DMS79 treated with DMSO at 0.1 percent for 48 hours (cell line): ENCODE data around the gene TSPYL2.
A peak's percentile ranks its signal among the peaks of the same experiment; 100 is the strongest.

Source experiments
- DNase-seq: peaks from one replicate; lab custom pipeline; 2025; lab: John Stamatoyannopoulos, UW

TSPYL2 gene

DNA sequence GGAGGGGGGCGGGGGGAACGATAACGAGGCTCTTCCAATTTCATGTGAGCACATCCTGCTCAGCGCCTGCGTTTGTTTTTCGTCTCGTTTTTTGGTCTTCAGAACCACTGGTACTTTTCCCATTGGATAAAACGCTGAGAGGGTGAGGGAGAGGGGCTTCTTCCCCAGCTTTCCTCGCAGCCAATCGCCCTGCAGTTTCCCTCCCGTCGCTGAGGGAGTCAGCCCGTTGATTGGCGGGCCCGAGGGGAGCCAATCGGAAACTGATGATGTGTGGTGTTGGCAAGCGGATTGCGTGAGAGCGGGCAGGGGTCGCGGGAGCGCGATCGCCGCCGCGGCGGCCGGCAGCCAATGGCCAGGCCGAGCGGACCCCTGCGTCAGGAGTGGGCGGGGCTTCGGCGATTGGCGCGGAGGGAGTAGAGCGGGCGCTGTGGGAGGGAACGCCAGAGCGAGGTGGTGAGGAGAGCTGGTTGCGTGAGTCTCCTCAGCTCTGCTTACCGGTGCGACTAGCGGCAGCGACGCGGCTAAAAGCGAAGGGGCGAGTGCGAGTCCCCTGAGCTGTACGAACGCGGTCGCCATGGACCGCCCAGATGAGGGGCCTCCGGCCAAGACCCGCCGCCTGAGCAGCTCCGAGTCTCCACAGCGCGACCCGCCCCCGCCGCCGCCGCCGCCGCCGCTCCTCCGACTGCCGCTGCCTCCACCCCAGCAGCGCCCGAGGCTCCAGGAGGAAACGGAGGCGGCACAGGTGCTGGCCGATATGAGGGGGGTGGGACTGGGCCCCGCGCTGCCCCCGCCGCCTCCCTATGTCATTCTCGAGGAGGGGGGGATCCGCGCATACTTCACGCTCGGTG lies at the start of gene TSPYL2:
TSPYL2 (plus strand) TSS at position 443 of the 848 bp plus-strand sequence; CDS start at position 575, 132 bp downstream.
- DNase-seq, result peak; percentile 86

DNA sequence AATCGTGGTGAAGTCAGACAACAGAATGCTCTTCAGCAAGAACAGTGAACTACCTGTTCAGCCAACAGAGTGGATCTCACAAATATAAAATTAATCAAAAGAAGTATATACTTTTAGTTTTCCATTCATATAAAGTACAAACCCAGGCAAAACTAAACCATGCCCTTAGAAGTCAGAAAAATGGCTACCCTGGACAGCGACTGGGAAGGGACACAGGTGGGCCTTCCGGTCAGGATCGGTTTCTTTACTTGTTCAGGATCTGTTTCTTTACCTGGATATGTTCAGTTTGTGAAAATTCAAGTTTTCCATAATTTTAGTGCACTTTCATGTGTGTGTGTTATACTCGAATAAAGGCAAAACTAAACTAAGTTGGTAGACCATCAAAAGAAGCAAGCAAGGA lies 46.0 kb upstream of the TSPYL2 start:
- no peak for DNase-seq

DNA sequence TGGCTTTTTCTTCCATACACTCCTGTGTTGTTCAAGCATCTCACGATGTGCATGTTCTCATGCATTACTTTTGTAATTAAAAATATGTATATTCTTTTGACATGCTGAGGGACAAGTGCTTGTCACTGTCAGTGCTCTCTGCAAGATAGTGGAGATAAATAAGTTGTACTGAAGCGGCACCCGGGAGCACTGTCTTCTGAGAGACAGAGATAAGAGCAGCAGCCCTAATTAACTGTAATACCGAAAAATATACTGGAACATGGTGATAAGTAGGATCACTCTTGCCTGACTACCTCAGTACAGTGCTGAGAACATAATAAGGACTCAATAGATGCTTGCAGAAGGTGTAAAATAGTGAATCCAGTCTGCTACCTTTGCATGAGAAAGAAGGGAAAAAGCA lies 42.9 kb upstream of the TSPYL2 start:
- no peak for DNase-seq

DNA sequence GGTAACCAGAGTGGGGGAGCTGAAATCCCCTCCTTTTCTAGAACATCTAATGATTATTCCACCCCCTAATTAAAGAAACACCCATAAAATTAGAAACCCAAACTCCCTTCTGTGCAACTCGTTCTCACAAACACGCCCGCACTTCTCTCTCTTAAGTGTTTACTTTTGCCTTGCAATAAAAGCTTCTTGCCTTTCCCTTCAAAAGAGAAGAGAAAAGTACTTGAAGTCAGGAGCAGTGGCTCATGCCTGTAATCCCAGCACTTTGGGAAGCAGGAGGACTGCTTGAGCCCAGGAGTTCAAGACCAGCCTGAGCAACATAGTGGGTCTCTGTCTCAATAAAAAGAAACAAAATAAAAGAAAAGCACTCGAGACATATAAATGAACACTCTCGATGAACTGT lies 37.2 kb upstream of the TSPYL2 start:
- peak; percentile 75 for DNase-seq

DNA sequence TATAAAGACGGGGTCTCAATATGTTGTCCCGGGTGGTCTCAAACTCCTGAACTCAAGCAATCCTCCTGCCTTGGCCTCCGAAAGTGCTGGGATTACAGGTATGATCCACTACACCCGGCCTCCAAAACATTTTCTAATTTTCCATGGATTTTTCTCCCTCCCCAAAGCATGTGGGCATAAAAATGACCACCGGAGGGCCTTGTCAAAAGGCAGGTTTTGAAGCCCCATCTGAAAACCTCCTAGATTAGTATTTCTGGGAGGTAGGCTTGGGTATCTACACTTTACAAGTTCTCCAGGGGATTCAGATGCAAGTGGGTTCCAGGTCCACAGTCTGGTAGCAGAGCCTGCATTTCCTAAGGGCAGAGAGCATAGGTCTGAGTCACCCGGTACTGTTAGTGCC lies 34.9 kb upstream of the TSPYL2 start:
- DNase-seq, result no peak

DNA sequence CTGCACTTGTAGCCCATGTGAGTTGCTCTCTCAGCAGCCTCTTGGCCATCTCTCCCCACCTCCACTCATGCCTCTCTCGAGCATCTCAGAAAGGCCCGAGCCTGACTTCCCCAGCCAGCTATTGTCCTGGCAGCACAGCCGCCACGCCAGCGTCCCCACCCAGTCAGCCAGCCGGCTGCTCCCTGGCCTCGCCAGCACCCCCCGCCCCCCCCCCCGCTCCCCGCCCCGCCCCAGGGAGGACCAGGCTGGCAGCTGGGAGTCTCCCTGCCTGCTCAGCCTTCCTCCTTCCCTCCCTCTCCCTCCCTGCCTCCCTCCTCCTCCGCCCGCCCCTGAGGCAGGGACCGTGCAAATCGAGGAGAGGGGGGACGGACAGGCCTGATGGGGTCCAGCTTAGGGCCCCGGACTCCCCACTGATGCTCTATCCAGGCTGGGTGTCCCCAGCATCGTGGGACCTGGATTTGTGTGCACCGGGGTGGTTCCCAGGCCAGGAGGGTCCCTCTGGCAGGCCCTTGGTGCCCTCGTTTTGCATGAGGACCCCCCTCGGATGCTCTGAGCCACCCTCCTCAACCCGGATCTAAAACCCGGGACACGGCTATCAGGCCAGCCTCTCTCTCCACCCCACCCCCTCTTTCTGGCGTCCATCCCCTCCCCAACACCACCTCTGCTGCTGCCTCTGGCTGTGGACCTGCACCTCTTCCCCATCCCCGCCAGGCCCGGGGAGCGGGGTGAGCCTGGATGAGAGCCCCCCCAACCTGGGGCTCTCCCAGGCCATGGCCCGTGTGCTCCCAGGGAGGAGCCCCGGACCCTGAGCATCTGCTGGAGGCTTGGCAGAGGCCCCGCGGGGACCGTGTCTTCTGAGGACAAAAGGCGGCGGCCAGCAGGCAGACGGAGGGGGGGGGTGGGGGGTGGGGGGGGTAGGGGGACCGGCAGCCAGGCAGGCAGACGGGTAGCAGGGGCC lies 33.7 kb upstream of the TSPYL2 start, which contains the start of gene GPR173:
GPR173 (plus strand) TSS at position 621 of the 958 bp plus-strand sequence. CDS start 27,833 bp downstream, outside the sequence.
- DNase-seq, result peak; percentile 69

DNA sequence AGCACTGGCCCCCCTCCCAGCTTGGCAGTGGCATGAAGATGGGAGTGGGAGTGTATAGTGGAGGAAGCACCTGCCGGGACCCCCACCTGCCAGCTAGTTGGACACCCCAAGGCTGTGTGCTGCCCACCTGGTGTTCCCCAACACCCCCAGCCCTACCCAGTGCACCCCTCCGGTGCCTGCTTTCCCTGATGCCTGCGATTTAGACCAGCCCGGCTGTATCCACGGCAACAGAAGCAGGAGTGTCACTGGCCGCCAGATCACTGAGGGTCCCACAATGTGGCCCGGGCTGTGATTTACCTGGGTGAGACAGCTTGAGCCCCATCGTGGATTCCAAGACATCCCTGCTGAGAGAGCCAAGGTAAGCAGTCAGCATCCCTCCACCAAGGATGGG lies 33.0 kb upstream of the TSPYL2 start:
- no peak for DNase-seq

DNA sequence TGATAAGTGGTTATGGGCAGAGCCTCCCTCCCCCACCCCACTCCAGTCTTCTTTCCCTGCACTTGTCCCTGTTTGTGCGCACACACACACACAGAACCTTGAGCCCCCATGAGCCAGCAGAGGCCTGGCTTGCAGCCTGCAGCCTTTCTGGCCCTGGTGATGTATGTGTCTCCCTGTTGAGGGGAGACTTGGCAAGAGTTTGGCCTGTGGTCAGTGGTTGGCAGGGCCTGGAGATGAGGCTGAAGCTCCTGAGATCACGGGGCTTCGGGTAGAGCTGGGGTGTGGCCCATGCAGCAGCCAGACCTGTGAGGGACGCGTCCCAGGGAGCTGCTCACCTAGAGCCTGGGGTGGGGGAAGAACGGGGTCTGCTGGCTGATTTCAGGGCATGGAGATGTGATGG lies 31.3 kb upstream of the TSPYL2 start:
- no peak for DNase-seq

DNA sequence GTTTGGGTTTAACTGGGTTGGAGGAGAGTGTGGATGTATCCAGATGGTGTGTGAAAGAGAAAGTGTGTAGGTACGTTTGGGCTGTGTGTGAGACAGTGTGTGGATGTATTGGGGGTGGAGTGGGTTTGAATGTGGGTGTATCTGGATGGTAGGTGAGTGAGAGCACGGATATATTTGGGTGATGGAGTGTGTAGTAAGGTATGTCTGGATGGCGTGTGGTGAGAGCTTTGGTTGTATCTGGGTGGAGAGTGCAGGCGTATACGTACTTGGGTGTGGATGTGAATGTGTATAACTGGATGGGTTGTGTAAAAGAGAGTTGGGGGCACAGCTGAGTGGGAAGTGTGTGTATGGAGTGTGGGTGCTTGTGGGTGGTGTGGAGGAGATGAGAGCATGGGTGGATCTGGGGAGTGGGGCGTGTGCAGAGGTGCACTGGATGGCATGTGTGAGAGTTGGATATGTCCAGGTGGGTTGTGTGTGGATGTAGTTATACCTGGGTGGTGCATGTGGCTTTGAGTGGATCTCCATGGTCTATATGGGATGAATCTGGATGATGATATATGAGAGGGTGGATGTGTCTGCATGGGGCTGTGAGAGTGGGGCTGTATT lies 26.8 kb upstream of the TSPYL2 start:
- no peak for DNase-seq

DNA sequence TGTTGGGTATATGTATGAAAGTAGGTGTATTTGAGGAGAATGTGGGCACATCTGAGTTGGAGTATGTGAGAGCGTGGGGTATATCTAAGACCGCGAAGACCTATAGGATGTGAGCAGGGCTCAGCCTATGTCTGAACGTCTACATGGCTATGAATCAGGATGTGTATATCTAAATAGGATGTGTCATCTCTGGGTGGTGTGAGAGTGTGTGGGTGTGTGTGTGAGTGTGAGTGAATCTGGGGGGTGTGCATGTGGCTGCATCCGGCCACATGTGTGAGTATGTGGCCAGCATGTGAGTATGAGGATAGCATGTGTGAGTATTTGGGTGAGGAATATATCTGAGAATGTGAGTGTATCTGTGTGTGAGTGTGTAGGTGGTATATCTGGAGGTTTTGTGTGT lies 25.9 kb upstream of the TSPYL2 start:
- no peak for DNase-seq

DNA sequence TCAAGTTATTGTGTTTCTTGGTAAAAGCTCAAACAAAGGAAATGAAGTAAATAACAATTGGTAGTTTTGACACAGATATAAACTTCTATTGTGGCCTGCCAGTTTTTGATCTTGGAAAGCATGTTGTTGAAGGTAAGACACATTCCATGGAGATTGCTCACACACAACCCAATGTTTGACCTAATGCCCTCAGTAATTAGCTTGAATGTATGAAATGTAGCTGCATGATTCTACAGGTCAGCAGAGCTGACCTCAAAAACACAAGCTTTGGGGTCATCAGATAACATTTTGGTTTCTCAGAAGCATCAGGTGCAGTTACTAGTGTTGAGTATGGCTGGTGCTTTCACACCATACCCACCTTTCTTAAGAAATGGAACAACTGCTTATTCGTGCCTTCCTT lies 17.1 kb upstream of the TSPYL2 start:
- DNase-seq, result no peak

DNA sequence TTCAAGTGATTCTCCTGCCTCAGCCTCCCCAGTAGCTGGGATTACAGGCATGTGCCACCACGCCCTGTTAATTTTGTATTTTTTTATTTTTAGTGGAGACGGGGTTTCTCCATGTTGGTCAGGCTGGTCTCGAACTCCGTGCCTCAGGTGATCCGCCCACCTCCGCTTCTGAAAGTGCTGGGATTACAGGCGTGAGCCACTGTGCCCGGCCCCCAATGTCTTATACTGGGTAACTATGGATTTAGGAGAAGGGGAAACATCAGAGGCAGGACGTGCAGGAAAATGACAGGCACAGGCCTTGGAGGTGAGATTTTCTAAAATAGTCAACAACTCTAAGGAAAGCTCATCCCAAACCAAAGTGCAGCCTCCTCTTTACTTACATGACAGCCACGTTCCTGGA lies 11.1 kb upstream of the TSPYL2 start:
- no peak for DNase-seq

DNA sequence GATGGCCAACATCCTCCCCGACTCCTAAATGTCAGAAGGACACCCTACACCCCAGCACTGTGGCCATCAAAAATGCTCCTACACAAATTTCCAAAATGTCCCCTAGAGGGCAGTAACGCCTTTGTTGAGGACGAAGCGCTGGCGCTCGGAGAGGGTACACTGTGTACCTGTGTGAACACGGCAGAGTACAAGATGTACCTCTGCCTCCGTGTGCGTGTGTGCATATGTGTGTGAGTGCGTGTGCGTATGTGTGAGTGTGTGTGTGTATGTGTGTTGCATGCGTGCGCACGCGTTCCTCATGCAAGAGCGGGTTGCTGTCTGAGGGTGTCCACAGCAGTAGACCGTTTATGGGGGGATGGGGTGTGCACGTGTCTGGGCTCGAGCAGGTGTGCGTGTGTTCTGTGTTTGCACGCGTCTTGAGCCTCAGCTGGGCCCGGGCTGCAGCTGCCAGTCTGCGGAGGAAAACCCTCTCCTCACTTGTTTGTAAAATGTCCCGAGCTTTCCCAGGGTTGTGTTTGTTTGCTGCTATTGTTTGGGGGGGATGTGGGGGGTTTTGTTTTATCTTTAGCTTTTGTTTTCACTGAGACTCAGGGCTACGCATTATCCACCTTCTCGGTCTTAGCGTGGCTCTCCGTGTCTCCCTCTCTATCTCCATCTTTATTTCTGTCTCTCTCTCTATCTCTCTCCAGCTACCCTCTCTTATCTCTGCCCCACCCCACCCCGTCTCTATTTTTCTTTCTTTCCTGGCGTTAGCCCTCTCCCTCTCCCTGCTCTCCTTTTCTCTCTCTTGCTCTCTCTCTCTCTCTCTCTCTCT lies 10.4 kb upstream of the TSPYL2 start:
- DNase-seq, result peak; percentile 47

DNA sequence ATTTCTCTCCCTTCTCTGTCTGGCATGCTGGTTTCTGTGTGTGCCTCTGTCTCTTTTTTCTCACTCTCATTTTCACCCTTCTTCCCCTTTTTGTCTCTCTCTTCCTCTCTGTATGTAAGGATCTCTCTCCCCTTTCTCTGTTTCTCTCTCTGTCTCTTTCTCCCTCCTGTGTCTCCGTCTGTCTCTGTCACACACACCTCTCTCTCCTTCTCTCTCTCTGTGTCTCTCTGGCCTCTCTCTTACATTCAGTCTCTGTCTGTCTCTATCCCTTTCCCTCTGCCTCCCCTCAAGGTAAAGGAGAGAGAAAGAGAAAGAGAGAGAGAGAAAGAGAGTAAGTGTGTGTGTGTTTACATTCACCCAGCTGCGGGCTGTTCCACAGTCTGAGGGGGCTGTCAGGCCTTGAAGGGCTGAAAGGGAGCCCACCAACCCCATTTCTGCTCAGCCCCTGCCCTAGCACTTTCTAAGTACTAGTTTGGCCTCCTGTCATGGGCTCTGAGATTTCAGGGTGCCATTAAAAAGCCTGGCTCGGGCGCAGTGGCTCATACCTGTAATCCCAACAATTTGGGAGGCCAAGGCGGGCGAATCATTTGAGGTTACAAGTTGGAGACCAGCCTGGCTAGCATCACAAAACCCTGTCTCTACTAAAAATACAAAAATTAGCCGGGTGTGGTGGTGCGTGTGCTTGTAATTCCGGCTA lies 9.6 kb upstream of the TSPYL2 start:
- DNase-seq, result peak; percentile 13

DNA sequence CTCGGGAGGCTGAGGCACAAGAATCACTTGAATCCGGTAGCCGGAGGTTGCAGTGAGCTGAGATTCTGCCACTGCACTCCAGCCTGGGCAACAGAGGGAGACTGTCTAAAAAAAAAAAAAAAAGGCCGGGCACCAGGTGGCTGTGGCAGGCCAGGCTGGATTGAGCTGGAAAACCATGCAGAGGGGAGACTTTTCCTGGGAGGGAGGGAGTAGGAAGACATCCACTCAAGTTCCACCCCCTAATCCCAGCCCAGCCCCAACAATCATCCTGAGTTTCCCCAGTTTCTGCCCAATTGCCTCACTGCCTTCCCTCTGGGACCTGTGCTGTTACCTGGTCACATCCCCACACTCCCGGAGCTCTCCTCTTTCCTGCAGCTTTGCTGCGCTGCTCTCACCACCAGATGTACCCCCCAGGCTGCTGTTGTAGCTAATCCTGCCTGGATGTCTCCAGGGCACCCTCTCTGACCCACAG lies 9.0 kb upstream of the TSPYL2 start:
- DNase-seq, result peak; percentile 20

DNA sequence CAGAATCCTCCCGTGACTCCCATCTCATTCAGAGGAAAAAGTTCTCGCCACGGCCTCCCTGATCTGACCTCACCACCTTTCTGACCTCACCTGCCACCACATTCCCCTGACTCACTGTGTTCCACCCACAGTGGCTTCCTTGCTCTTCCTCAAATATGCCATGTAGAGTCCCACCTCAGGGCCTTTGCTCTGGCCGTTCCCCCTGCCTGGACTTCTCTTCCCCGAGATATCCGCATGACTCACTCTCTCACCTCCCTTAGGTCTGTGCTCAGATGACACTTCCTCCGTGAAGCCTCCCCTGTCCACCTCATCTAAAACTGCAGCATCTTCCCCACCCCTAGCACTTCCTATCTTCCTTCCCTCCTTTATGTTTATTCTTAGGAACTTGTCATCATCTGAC lies 7.2 kb upstream of the TSPYL2 start:
- DNase-seq, result no peak

DNA sequence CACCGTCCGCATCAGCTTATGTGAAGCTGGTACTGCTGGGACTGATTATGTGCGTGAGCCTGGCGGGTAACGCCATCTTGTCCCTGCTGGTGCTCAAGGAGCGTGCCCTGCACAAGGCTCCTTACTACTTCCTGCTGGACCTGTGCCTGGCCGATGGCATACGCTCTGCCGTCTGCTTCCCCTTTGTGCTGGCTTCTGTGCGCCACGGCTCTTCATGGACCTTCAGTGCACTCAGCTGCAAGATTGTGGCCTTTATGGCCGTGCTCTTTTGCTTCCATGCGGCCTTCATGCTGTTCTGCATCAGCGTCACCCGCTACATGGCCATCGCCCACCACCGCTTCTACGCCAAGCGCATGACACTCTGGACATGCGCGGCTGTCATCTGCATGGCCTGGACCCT lies 5.5 kb upstream of the TSPYL2 start:
- DNase-seq, result no peak

DNA sequence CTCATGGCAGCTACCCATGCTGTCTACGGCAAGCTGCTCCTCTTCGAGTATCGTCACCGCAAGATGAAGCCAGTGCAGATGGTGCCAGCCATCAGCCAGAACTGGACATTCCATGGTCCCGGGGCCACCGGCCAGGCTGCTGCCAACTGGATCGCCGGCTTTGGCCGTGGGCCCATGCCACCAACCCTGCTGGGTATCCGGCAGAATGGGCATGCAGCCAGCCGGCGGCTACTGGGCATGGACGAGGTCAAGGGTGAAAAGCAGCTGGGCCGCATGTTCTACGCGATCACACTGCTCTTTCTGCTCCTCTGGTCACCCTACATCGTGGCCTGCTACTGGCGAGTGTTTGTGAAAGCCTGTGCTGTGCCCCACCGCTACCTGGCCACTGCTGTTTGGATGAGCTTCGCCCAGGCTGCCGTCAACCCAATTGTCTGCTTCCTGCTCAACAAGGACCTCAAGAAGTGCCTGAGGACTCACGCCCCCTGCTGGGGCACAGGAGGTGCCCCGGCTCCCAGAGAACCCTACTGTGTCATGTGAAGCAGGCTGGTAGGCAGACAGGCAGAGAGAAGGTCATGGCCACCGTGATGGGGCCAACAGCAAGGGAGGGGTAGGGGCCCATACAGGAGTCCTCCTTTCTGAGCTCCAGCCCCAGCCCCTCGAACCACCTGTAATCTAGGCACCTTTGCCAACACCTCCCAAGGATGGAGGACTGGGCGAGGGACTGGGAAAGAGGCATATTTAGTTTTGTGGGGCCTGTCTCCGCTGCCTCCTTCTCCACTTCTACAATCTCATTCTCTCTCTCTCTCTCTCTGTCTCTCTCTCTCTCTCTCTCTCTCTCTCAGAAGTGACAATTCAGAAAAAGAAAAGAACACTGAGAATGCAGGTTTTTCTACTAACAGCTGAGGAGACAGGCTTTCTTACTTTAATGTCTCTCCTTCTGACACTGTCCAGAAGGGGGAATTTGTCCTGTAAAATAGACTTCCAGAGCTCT lies 4.7 kb upstream of the TSPYL2 start:
- no peak for DNase-seq

DNA sequence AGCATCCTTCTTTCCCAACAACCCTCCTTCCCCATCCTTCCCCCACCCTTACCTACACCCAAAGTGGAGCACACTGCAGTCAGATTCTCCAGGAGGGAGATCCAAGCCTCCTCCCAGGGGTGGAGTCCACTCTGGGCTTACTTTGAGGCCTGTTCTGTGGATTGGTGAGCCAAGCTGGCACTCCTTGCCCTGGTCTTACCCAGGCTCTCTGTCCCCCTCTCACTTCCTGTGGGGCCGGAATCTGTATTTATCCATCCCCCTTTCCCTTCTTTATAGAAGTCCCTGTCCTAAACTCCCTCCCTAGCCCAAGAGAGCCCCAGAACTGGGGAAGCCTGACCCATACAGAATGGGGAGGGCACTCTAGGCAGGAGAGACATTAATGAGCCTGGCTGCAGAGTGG lies 3.2 kb upstream of the TSPYL2 start:
- DNase-seq, result no peak
